ENCODE results near the gene OR2T27. TPM values are rescaled to one million over a fixed set of nuclear protein-coding genes. Genes with fewer than 3 reads are reported as not detected.
"Not testable (repeated sequence)": the region's sequence is repeated elsewhere in the genome, so short reads cannot be mapped to it uniquely, and the experiment has no call there.

Gene OR2T27
- polyA plus RNA-seq, 3 donors from 2014 or later = not detected

DNA sequence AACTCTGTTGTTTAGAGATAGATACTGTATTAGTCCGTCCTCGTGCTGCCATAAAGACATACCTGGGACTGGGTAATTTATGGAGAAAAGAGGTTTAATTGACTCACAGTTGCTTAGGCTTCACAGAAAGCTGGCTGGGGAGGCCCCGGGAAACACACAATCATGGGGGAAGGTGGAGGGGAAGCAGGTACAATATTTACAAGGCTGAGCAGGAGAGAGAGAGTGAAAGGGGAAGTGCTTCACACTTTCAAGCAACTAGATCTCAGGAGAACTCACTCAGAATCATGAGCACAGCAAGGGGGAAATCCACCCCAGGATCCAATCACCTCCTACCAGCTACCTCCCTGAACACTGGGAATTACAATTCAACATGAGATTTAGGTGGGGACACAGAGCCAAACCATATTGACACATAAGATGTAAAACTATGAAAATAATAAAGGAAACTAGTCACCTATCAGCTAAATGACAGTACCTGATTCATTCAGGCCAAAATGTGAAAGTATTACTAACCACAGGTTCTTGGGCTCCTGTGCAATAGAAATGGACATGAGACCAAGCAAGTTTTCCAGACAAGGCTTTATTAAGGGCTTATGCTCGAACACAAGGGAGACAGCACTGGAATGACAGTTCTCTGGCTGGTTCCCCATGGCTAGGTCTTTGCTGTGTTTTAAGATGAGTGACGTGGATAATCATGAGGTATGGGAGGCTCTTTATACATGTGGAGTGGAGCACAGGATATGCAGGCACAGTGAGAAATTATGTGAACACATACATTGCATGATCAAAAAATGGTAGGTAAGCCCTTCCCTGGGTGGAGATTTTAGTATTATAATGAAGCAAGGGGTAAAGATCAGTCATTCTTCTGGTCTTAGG is 8.4 kb upstream of the OR2T27 start:
- not testable (repeated sequence) for H3K27me3 Mint-ChIP-seq (ENCODE audit: low read depth in 3 of 3); DNase-seq; H3K4me3 Mint-ChIP-seq; H3K36me3 Mint-ChIP-seq; H3K9me3 Mint-ChIP-seq; H3K27ac Mint-ChIP-seq; H3K4me1 Mint-ChIP-seq

GRCh38 chr1:248656797-248657196 is 1.5 kb upstream of the OR2T27 start:
- not testable (repeated sequence) for H3K4me3 Mint-ChIP-seq; H3K4me1 Mint-ChIP-seq; DNase-seq; H3K9me3 Mint-ChIP-seq; H3K27ac Mint-ChIP-seq; H3K27me3 Mint-ChIP-seq (ENCODE audit: low read depth in 3 of 3); H3K36me3 Mint-ChIP-seq

GRCh38 chr1:248648770-248649536 is 6.4 kb downstream of the OR2T27 start:
- not testable (repeated sequence) for H3K36me3 Mint-ChIP-seq; H3K27me3 Mint-ChIP-seq (ENCODE audit: low read depth in 3 of 3); DNase-seq; H3K4me3 Mint-ChIP-seq; H3K4me1 Mint-ChIP-seq; H3K9me3 Mint-ChIP-seq; H3K27ac Mint-ChIP-seq

- not testable (repeated sequence) for DNase-seq; H3K4me3 Mint-ChIP-seq; H3K27me3 Mint-ChIP-seq (ENCODE audit: low read depth in 3 of 3); H3K9me3 Mint-ChIP-seq; H3K4me1 Mint-ChIP-seq; H3K36me3 Mint-ChIP-seq; H3K27ac Mint-ChIP-seq
Measured at GRCh38 chr1:248645178-248645577, 10.2 kb downstream of the OR2T27 start, which contains the start of gene OR2T35. Gene OR2T35 (minus strand): TSS chr1:248645278. CDS start chr1:248639258, 6,020 bp downstream.

GRCh38 chr1:248642971-248643651 is 12.2 kb downstream of the OR2T27 start:
- H3K4me3 Mint-ChIP-seq; DNase-seq; H3K4me1 Mint-ChIP-seq; H3K36me3 Mint-ChIP-seq; H3K27me3 Mint-ChIP-seq (ENCODE audit: low read depth in 3 of 3); H3K27ac Mint-ChIP-seq; H3K9me3 Mint-ChIP-seq: not testable (repeated sequence)

- not testable (repeated sequence) for H3K4me1 Mint-ChIP-seq; H3K27me3 Mint-ChIP-seq (ENCODE audit: low read depth in 3 of 3); H3K9me3 Mint-ChIP-seq; H3K4me3 Mint-ChIP-seq; DNase-seq; H3K36me3 Mint-ChIP-seq; H3K27ac Mint-ChIP-seq
Measured at GRCh38 chr1:248641583-248641982, 13.7 kb downstream of the OR2T27 start.

DNA sequence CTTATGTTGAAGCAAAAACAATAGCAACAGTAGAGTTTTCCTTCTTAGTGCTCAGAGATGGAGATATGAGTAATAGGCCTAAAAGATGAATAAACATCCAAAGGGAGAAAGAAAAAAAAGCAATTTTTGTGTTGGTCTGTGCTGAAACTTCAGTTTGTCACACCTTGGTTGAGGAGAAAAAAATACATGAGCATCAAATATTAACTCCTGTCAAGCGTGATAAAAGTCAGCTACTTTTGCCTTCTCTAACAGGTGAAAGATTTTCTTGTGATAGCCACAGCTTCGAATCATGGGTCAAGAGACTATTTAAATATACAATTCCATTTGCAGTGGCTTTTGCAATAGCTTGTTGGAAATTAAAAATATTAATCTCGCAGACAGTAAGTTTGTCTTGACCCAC is 14.4 kb downstream of the OR2T27 start:
- H3K9me3 Mint-ChIP-seq; H3K27me3 Mint-ChIP-seq (ENCODE audit: low read depth in 3 of 3); H3K27ac Mint-ChIP-seq; H3K36me3 Mint-ChIP-seq; DNase-seq; H3K4me1 Mint-ChIP-seq; H3K4me3 Mint-ChIP-seq: not testable (repeated sequence)

- DNase-seq; H3K4me3 Mint-ChIP-seq; H3K9me3 Mint-ChIP-seq; H3K4me1 Mint-ChIP-seq; H3K27me3 Mint-ChIP-seq (ENCODE audit: low read depth in 3 of 3); H3K27ac Mint-ChIP-seq; H3K36me3 Mint-ChIP-seq: not testable (repeated sequence)
Measured at GRCh38 chr1:248639652-248640051, 15.7 kb downstream of the OR2T27 start.

- not testable (repeated sequence) for H3K27me3 Mint-ChIP-seq (ENCODE audit: low read depth in 3 of 3); H3K4me1 Mint-ChIP-seq; DNase-seq; H3K36me3 Mint-ChIP-seq; H3K9me3 Mint-ChIP-seq; H3K27ac Mint-ChIP-seq; H3K4me3 Mint-ChIP-seq
Measured at GRCh38 chr1:248636612-248637011, 18.7 kb downstream of the OR2T27 start.

GRCh38 chr1:248634991-248635390 is 20.3 kb downstream of the OR2T27 start, which contains the start of gene OR2T11:
Gene OR2T11 (minus strand): TSS chr1:248635091. CDS start chr1:248627128, 7,963 bp downstream.
- H3K9me3 Mint-ChIP-seq; H3K36me3 Mint-ChIP-seq; H3K27ac Mint-ChIP-seq; H3K27me3 Mint-ChIP-seq (ENCODE audit: low read depth in 3 of 3); H3K4me3 Mint-ChIP-seq; DNase-seq; H3K4me1 Mint-ChIP-seq: not testable (repeated sequence)

GRCh38 chr1:248631354-248632008 is 23.8 kb downstream of the OR2T27 start:
- Mint-ChIP-seq H3K4me3 (no peak overlapping the region), H3K4me1 (no peaks in the 10 kb centered on the region), H3K36me3 (no peaks in the 10 kb centered on the region), H3K9me3 (no peaks in the 10 kb centered on the region), H3K27ac (no peak overlapping the region), H3K27me3 (ENCODE audit: low read depth in 3 of 3) (peaks cover 0 to 2% (median 0%) of the 10 kb centered on the region in 3 donors)
- no peak for DNase-seq

- H3K27ac Mint-ChIP-seq = no peak overlapping the region
Measured at GRCh38 chr1:248630551-248630950, 24.8 kb downstream of the OR2T27 start.

DNA sequence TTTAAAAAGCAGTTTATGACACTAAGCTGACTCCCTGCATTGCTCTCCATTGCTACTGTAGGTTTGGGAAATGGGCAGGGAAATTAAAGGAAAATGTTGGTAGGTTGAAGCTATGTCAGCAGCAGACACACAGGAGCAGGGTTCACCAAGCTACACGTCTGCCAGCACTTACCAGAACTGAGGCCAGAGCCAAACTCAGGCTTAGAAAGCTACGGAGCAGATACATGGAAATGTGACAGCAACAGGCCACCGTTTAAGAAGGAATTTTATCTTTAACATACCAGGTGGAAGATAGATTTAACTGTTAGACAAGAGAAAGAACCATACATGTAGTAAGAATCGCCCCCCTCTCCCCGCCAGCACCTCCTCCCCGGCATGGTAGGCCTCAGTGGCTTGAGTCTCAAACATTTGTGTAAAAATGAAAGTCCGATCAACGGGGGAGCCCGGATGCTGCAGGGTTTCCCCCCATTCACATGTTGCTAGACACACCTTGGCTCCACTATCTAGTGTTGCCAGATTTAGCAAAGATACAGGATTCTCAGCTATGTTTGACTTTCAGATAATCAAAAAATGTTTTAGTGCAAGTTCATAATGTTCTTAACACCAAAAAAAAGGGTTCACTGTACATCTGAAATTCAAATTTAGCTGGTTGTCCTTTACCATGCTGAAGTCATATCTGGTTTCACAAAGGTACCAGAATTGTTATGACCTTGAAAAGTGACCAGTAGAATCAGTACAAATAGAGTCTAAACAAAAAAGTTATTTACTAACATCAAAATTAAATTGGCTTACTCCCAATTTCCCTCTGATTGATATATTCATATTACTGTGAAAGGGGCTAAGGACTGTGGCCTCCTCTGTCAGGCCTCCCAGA is 27.1 kb downstream of the OR2T27 start:
- Mint-ChIP-seq H3K4me1 (no peaks in the 10 kb centered on the region), H3K27ac (no peak overlapping the region), H3K9me3 (no peaks in the 10 kb centered on the region), H3K36me3 (no peaks in the 10 kb centered on the region), H3K4me3 (no peak overlapping the region), H3K27me3 (ENCODE audit: low read depth in 3 of 3) (peaks cover 0 to 2% (median 0%) of the 10 kb centered on the region in 3 donors)
- no peak for DNase-seq

More at GRCh38 chr1:248630551-248630950, 24.8 kb downstream of the OR2T27 start:
- Mint-ChIP-seq H3K36me3 (no peaks in the 10 kb centered on the region), H3K4me1 (no peaks in the 10 kb centered on the region), H3K9me3 (no peaks in the 10 kb centered on the region), H3K4me3 (no peak overlapping the region), H3K27me3 (ENCODE audit: low read depth in 3 of 3) (peaks cover 0 to 2% (median 0%) of the 10 kb centered on the region in 3 donors)
- DNase-seq = no peak

Measured in immature natural killer cell (primary cell).